SK-N-SH (cell line): ENCODE data around the gene C14orf132.

Experiments used
- CTCF ChIP-seq: fragments of 200-600 bp; sonication (generic); IDR thresholded peaks from 2 replicates; pipeline ENCODE4 v1.6.1; 2017; ENCODE audit warnings: antibody characterized with exemption, mild to moderate bottlenecking, moderate library complexity
- EZH2phosphoT487 ChIP-seq: fragments of 200-600 bp; sonication (generic); IDR thresholded peaks from 2 replicates; pipeline ENCODE4 v1.6.1; 2017; ENCODE audit warnings: low read depth, mixed run types, mild to moderate bottlenecking, antibody characterized with exemption, moderate library complexity, borderline replicate concordance
- NFIC ChIP-seq: IDR thresholded peaks from 2 replicates; pipeline ENCODE4 v1.4.0; 2012; ENCODE audit warnings: borderline replicate concordance
- PBX3 ChIP-seq: IDR thresholded peaks from 2 replicates; pipeline ENCODE4; 2012
- POLR2AphosphoS5 ChIP-seq: IDR thresholded peaks from 2 replicates; pipeline ENCODE4 v1.6.1; 2012; ENCODE audit warnings: low read depth, low read length
- SMC3 ChIP-seq: IDR thresholded peaks from 2 replicates; pipeline ENCODE4 v1.6.1; 2012; ENCODE audit warnings: low read depth, low read length, improper control_type of control experiment
- TAF1 ChIP-seq: IDR thresholded peaks from 2 replicates; pipeline ENCODE4 v1.6.1; 2012; ENCODE audit warnings: low read depth, mild to moderate bottlenecking, low read length, moderate library complexity, borderline replicate concordance
- TF ChIP-seq, protein P1 (sequence below): IDR thresholded peaks from 2 replicates; pipeline ENCODE4 v1.4.0; 2012; ENCODE audit warnings: low read depth, borderline replicate concordance

DNA sequence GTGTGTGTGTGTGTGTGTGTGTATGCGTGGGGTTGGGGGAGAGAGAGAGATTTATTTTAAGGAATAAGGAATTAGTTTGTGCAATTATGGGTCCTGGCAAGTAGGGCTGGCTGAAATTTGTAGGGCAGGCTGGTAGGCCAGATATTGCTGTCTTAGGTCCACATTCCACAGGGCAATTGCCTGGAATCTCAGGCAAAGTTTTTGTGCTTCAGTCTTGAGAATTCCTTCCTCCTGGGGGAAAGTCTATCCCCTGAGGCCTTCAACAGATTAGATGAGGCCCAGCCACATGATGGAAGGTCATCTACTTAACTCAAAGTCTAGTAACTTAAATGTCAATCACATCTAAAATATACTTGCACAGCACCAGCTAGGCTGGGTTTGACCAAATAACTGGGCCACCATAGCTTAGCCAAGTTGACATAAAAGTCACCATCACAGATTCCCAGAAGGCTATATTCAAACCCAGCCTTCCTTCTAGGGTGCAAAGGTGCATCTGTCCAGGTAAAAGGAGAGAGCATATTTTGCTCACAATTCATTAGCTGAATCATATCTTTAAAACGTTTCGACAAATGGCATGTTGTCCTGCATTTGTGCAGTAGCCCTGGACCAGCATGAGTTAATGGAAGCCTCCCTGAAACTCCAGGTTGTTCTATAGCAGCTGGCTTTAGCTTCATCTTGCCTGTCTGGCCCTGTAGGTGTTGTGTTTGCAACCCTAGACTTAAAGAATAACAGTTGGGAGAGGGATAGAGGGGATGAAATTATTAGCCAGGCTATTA is 63.1 kb downstream of the C14orf132 start:
- TF ChIP-seq NFIC: no peak
- no peak for TF ChIP-seq PBX3
- no peak for TF ChIP-seq TAF1
- no peak for TF ChIP-seq CTCF
- TF ChIP-seq EZH2phosphoT487: no peak
- no peak for TF ChIP-seq SMC3
- TF ChIP-seq POLR2AphosphoS5: no peak
- TF ChIP-seq, protein P1, sequence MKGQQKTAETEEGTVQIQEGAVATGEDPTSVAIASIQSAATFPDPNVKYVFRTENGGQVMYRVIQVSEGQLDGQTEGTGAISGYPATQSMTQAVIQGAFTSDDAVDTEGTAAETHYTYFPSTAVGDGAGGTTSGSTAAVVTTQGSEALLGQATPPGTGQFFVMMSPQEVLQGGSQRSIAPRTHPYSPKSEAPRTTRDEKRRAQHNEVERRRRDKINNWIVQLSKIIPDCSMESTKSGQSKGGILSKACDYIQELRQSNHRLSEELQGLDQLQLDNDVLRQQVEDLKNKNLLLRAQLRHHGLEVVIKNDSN: no peak
